ENCODE data around the gene CERS6. TPM values are rescaled to one million over a fixed set of nuclear protein-coding genes. Genes with fewer than 3 reads are reported as not detected.
A peak's percentile ranks its signal among the peaks of the same experiment; 100 is the strongest.

CERS6 gene
- total RNA-seq, 1 donor: 23.9 TPM

DNA sequence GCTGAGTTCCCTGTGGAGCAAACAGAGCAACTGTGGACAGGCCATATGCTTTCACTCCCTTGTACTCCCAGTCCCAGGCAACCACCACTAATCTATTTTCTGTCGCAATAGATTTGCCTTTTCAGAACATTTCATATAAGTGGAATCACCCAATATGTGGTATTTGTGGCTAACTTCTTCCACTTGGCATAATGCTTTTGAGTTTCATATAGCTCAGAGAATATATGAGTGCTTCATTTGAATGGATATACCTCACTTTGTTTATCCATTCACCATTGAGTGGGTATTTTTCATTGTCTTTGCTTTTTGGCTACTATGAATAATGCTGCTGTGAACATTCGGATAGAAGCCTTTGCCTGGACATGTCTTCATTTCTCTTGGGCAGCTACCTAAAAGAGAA, 151.9 kb downstream of the CERS6 start:
- Histone ChIP-seq H3K27ac (ENCODE audit: low read depth, low read length) (no peak overlapping the region), H2AFZ (ENCODE audit: low read length) (no peak overlapping the region), H3K4me2 (ENCODE audit: insufficient read depth, low read length) (no peak overlapping the region), H3K4me3 (ENCODE audit: insufficient read depth, low read length) (no peak overlapping the region), H3K79me2 (ENCODE audit: insufficient read depth, low read length) (peaks cover 3% of the 10 kb centered on the region), H3K9me3 (ENCODE audit: low read depth, low read length) (no peaks in the 10 kb centered on the region), H3K4me1 (ENCODE audit: insufficient read depth, low read length) (peaks cover 8% of the 10 kb centered on the region), H4K20me1 (ENCODE audit: insufficient read depth, low read length) (no peaks in the 10 kb centered on the region), H3K36me3 (ENCODE audit: insufficient read depth, low read length) (no peaks in the 10 kb centered on the region), H3K27me3 (ENCODE audit: insufficient read depth, low read length) (no peaks in the 10 kb centered on the region)
- DNase-seq (ENCODE audit: insufficient read length, low spot score, missing footprints): peak; percentile 36
- TF ChIP-seq, protein P1, sequence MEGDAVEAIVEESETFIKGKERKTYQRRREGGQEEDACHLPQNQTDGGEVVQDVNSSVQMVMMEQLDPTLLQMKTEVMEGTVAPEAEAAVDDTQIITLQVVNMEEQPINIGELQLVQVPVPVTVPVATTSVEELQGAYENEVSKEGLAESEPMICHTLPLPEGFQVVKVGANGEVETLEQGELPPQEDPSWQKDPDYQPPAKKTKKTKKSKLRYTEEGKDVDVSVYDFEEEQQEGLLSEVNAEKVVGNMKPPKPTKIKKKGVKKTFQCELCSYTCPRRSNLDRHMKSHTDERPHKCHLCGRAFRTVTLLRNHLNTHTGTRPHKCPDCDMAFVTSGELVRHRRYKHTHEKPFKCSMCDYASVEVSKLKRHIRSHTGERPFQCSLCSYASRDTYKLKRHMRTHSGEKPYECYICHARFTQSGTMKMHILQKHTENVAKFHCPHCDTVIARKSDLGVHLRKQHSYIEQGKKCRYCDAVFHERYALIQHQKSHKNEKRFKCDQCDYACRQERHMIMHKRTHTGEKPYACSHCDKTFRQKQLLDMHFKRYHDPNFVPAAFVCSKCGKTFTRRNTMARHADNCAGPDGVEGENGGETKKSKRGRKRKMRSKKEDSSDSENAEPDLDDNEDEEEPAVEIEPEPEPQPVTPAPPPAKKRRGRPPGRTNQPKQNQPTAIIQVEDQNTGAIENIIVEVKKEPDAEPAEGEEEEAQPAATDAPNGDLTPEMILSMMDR (IDR thresholded peaks at IDR 0.05; ENCODE audit: extremely low read depth, low read depth, low read length): no peak

DNA sequence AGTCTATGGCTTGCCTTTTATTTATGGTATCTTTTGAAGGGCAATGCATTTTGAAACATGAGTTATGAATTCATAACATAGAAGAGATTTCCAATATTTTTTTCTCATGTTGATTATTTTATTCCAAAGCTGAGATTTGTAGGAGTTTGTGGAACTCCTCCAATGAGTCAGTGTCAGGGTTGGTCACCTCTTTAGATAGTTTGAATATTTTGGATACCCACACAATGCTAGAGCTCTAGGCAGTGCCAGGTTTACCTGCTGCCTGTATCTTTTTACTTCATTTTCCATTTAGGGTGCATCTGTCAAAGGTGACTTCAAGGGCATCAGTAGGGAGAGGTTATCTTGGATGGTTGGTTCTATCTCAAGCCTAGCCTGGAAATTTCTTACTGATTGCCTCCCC, 152.7 kb downstream of the CERS6 start:
- H3K27me3 ChIP-seq (ENCODE audit: insufficient read depth, low read length): no peaks in the 10 kb centered on the region
- no peaks in the 10 kb centered on the region for H3K36me3 ChIP-seq (ENCODE audit: insufficient read depth, low read length)
- TF ChIP-seq, protein P1 (IDR thresholded peaks at IDR 0.05; ENCODE audit: extremely low read depth, low read depth, low read length): no peak
- no peak overlapping the region for H2AFZ ChIP-seq (ENCODE audit: low read length)
- no peak overlapping the region for H3K4me3 ChIP-seq (ENCODE audit: insufficient read depth, low read length)
- H3K79me2 ChIP-seq (ENCODE audit: insufficient read depth, low read length): peaks cover 3% of the 10 kb centered on the region
- no peak overlapping the region for H3K27ac ChIP-seq (ENCODE audit: low read depth, low read length)
- peaks cover 8% of the 10 kb centered on the region for H3K4me1 ChIP-seq (ENCODE audit: insufficient read depth, low read length)
- H3K4me2 ChIP-seq (ENCODE audit: insufficient read depth, low read length): no peak overlapping the region
- no peak for DNase-seq (ENCODE audit: insufficient read length, low spot score, missing footprints)
- no peaks in the 10 kb centered on the region for H3K9me3 ChIP-seq (ENCODE audit: low read depth, low read length)
- H4K20me1 ChIP-seq (ENCODE audit: insufficient read depth, low read length): no peaks in the 10 kb centered on the region

DNA sequence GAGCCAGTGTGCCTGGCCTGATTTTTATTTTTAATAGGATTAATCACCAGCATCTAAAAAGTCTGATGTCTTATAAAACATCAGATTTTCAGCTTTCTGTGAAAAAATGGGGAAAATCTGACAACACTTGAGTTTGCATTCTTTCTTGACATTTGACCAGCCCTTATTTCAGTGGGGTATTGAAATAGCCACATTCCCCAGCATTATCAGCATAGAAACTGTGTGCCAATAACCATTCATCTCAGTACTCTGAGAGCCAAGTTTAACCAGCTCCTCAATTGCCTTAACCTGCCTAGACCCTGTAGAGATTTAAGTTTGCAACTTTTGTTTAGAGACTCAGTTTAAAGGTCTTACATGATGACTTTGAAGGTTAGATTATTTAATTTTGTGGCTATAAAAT, 155.0 kb downstream of the CERS6 start:
- Histone ChIP-seq H3K27me3 (ENCODE audit: insufficient read depth, low read length) (no peaks in the 10 kb centered on the region), H3K4me1 (ENCODE audit: insufficient read depth, low read length) (peaks cover 8% of the 10 kb centered on the region), H3K27ac (ENCODE audit: low read depth, low read length) (no peak overlapping the region), H3K4me3 (ENCODE audit: insufficient read depth, low read length) (no peak overlapping the region), H4K20me1 (ENCODE audit: insufficient read depth, low read length) (no peaks in the 10 kb centered on the region), H3K9me3 (ENCODE audit: low read depth, low read length) (no peaks in the 10 kb centered on the region), H3K36me3 (ENCODE audit: insufficient read depth, low read length) (no peaks in the 10 kb centered on the region), H2AFZ (ENCODE audit: low read length) (no peak overlapping the region), H3K79me2 (ENCODE audit: insufficient read depth, low read length) (peaks cover under 1% of the 10 kb centered on the region), H3K4me2 (ENCODE audit: insufficient read depth, low read length) (no peak overlapping the region)
- DNase-seq (ENCODE audit: insufficient read length, low spot score, missing footprints): no peak
- TF ChIP-seq, protein P1 (IDR thresholded peaks at IDR 0.05; ENCODE audit: extremely low read depth, low read depth, low read length): no peak

DNA sequence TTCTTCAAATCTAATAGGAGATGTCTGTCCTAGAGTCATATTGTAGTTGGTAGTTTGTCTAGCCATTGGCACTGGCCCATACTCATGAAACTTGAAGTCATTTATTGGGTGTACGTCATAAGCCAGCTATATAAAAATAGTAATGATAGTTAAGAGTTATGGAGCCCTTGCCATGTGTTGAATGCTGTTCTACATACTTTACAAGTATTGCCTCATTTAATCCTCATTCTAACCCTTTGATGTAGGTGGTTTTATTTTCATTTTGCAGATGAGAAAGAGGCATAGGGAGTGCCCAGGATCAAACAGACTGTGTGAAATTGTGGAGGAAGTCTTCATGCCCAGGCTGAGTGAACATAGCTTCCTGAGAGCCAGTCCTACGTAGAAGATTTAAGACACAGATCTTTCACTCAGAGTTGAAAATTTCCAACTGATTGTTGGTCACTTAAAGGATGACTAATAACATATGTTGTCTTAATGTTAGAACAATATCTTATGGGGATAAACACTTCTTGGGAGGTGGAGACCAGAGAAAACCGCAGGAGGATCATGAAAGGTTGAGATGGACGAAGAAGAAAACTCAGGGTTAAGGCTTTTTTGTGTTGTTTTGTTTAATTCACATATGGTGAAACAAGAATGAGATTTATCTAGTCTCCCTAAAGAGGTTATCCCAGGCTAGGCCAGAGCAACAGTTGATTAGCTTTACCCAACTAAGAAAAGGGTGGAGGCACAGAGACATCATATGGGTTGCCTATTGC, 156.0 kb downstream of the CERS6 start:
- Histone ChIP-seq H3K36me3 (ENCODE audit: insufficient read depth, low read length) (no peaks in the 10 kb centered on the region), H3K4me2 (ENCODE audit: insufficient read depth, low read length) (no peak overlapping the region), H3K27ac (ENCODE audit: low read depth, low read length) (no peak overlapping the region), H3K79me2 (ENCODE audit: insufficient read depth, low read length) (no peaks in the 10 kb centered on the region), H3K4me3 (ENCODE audit: insufficient read depth, low read length) (no peak overlapping the region), H4K20me1 (ENCODE audit: insufficient read depth, low read length) (no peaks in the 10 kb centered on the region), H3K4me1 (ENCODE audit: insufficient read depth, low read length) (peaks cover 8% of the 10 kb centered on the region), H2AFZ (ENCODE audit: low read length) (no peak overlapping the region), H3K27me3 (ENCODE audit: insufficient read depth, low read length) (no peaks in the 10 kb centered on the region), H3K9me3 (ENCODE audit: low read depth, low read length) (no peaks in the 10 kb centered on the region)
- no peak for DNase-seq (ENCODE audit: insufficient read length, low spot score, missing footprints)
- TF ChIP-seq, protein P1 (IDR thresholded peaks at IDR 0.05; ENCODE audit: extremely low read depth, low read depth, low read length): no peak

All from osteoblast (primary cell).